Thyroid gland (tissue), 4 donors: ENCODE measurements around the gene CA4. TPM values are rescaled to one million over a fixed set of nuclear protein-coding genes. Genes with fewer than 3 reads are reported as not detected.

Experiments used
- DNase-seq, 2 donors: peaks; one replicate each; pipeline ENCODE4 v3.0.0-alpha.2; 2019
- H3K27ac ChIP-seq, 3 donors: fragments of 200-600 bp; sonication (generic); 1 replicate in 2 of 3; 2 replicates in 1 of 3; pipeline ENCODE4 v1.5.1; 2016 to 2019; ENCODE audit warnings: mild to moderate bottlenecking in 1 of 3, moderate library complexity in 1 of 3
- H3K27me3 ChIP-seq: fragments of 200-600 bp; sonication (generic); one replicate; pipeline ENCODE4 v1.5.1; 2019
- H3K36me3 ChIP-seq, 2 donors: fragments of 200-600 bp; sonication (generic); one replicate each; pipeline ENCODE4 v1.5.1; 2016 to 2019
- H3K4me1 ChIP-seq, 2 donors: fragments of 200-600 bp; sonication (generic); one replicate each; pipeline ENCODE4 v1.5.1; 2017 to 2019
- H3K4me3 ChIP-seq, 3 donors: fragments of 200-600 bp; sonication (generic); replicated peaks in 1 of 3; 1 replicate in 2 of 3; 2 replicates in 1 of 3; pipeline ENCODE4 v1.5.1; 2016; ENCODE audit warnings: mild to moderate bottlenecking in 1 of 3
- H3K9me3 ChIP-seq: fragments of 200-600 bp; sonication (generic); one replicate; pipeline ENCODE4 v1.5.1; 2017
- CTCF ChIP-seq, 6 experiments: fragments of 200-600 bp in 3 of 6; fragments of 450-650 bp in 3 of 6; sonication (generic) in 3 of 6; IDR thresholded peaks; one replicate each; pipeline ENCODE4 v1.5.1; 2016 to 2019; ENCODE audit warnings: antibody characterized with exemption in 6 of 6, mild to moderate bottlenecking in 2 of 6, inconsistent platforms in 1 of 6, moderate library complexity in 1 of 6
- POLR2A ChIP-seq, 2 donors: fragments of 450-650 bp; IDR thresholded peaks; one replicate each; pipeline ENCODE4 v1.6.1; 2017; ENCODE audit warnings: antibody characterized with exemption in 2 of 2, mild to moderate bottlenecking in 2 of 2, moderate library complexity in 1 of 2
- WGBS, 2 donors: methylation state at CpG; one replicate each; pipeline ENCODE4 v1.1.5; 2017; 5-methylcytosine and 5-hydroxymethylcytosine counted together
- intact Hi-C: fragments of 100-400 bp; cut with DNase I; formaldehyde crosslinking; loops from one replicate; pipeline ENCODE4 v1.15.1; 2023
- total RNA-seq, 4 donors: library from RNA; depleted of rRNA; stranded (reverse); fragments of >200 nt; gene quantifications; one replicate each; pipeline ENCODE4 v1.2.3, GENCODE V29; 2016

The CA4 gene
- total RNA-seq, 4 donors from 2014 or later, result 22.7 to 56.5 (median 26.3) TPM

GRCh38 chr17:60158751-60159478, 9.1 kb downstream of the CA4 start:
- no peak for TF ChIP-seq CTCF (IDR thresholded peaks at IDR 0.05)
- TF ChIP-seq POLR2A (IDR thresholded peaks at IDR 0.05), result no peak
- no peaks in the 10 kb centered on the region for H3K9me3 ChIP-seq
- 39 to 45% methylated on average over 15 to 19 of the region's 19 CpGs for WGBS, 2 donors
- H3K4me3 ChIP-seq, result no peak overlapping the region
- peaks cover 0 to 11% of the 10 kb centered on the region in 2 donors for H3K4me1 ChIP-seq
- H3K27me3 ChIP-seq, result no peaks in the 10 kb centered on the region
- no peaks in the 10 kb centered on the region for H3K36me3 ChIP-seq
- H3K27ac ChIP-seq, result no peak overlapping the region
- intact Hi-C loops, result no loop called here
- no peak for DNase-seq

- peaks cover 0 to 11% of the 10 kb centered on the region in 2 donors for H3K4me1 ChIP-seq
- no peak overlapping the region for H3K4me3 ChIP-seq
- TF ChIP-seq CTCF (IDR thresholded peaks at IDR 0.05) (no peak), POLR2A (IDR thresholded peaks at IDR 0.05) (no peak)
- DNase-seq, result no peak
- intact Hi-C loops, result no loop called here
- H3K9me3 ChIP-seq, result no peaks in the 10 kb centered on the region
- H3K36me3 ChIP-seq, result no peaks in the 10 kb centered on the region
- no peak overlapping the region for H3K27ac ChIP-seq
- H3K27me3 ChIP-seq, result no peaks in the 10 kb centered on the region
- WGBS, 2 donors, result 58 to 68% methylated on average over 6 of the region's 6 CpGs
These were observed 9.7 kb downstream of the CA4 start for GRCh38 chr17:60159479-60159866.

GRCh38 chr17:60160829-60161501, 11.2 kb downstream of the CA4 start:
- no peak for TF ChIP-seq CTCF (IDR thresholded peaks at IDR 0.05)
- no peak for TF ChIP-seq POLR2A (IDR thresholded peaks at IDR 0.05)
- Histone ChIP-seq H3K27me3 (no peaks in the 10 kb centered on the region), H3K4me3 (no peak overlapping the region), H3K36me3 (no peaks in the 10 kb centered on the region), H3K4me1 (peaks cover 0 to 11% of the 10 kb centered on the region in 2 donors), H3K27ac (peak overlapping the region in 2 of 3 donors; percentile 22 to 50), H3K9me3 (no peaks in the 10 kb centered on the region)
- WGBS, 2 donors, result 52 to 53% methylated on average over 10 of the region's 10 CpGs
- intact Hi-C loops, result no loop called here
- no peak for DNase-seq

- peaks cover 0 to 11% of the 10 kb centered on the region in 2 donors for H3K4me1 ChIP-seq
- intact Hi-C loops, result no loop called here
- no peak overlapping the region for H3K4me3 ChIP-seq
- TF ChIP-seq POLR2A (IDR thresholded peaks at IDR 0.05) (no peak), CTCF (IDR thresholded peaks at IDR 0.05) (no peak)
- H3K36me3 ChIP-seq, result no peaks in the 10 kb centered on the region
- WGBS, 2 donors, result 30 to 34% methylated on average over 12 to 13 of the region's 17 CpGs
- H3K27me3 ChIP-seq, result no peaks in the 10 kb centered on the region
- H3K27ac ChIP-seq, result peak overlapping the region in 2 of 3 donors; percentile 22 to 50
- no peak for DNase-seq
- no peaks in the 10 kb centered on the region for H3K9me3 ChIP-seq
These were observed 12.0 kb downstream of the CA4 start for GRCh38 chr17:60161598-60162330.
